H1 (cell line): ENCODE results near the gene DARS1. TPM values are rescaled to one million over a fixed set of nuclear protein-coding genes. Genes with fewer than 3 reads are reported as not detected.
A peak's percentile ranks its signal among the peaks of the same experiment; 100 is the strongest.
"Not testable (repeated sequence)": the region's sequence is repeated elsewhere in the genome, so short reads cannot be mapped to it uniquely, and the experiment has no call there.

Source experiments
- CTCF ChIA-PET: fragments of 300-600 bp; sonication (Branson Sonifier 250); formaldehyde crosslinking; loops from one replicate; lab custom pipeline; 2021; ENCODE audit not compliant: partially characterized antibody; lab: Charles Lee
- POLR2A ChIA-PET: fragments of 300-600 bp; sonication (Branson Sonifier 250); formaldehyde crosslinking; loops from one replicate; lab custom pipeline; 2021; ENCODE audit warnings: inconsistent platforms; ENCODE audit not compliant: partially characterized antibody; lab: Charles Lee
- DNase-seq, 2 experiments: peaks; one replicate each; pipeline versions ENCODE4 v3.0.0 to v3.0.0-alpha.2; 2010 to 2022; ENCODE audit warnings: low spot score in 2 of 2, low read depth in 1 of 2, mixed read lengths in 1 of 2
- FAIRE-seq: peaks from 2 replicates; lab custom pipeline; 2011; peaks lifted over from hg19 to GRCh38; lab: Jason Lieb, UNC
- H2AFZ ChIP-seq: 2 replicates; pipeline ENCODE4 v1.8.1; 2012; ENCODE audit warnings: low read length, inconsistent platforms
- H2AK5ac ChIP-seq: 2 replicates; pipeline ENCODE4 v1.6.1; 2013; ENCODE audit warnings: low read depth, low read length
- H2BK120ac ChIP-seq: replicated peaks from 2 replicates; pipeline ENCODE3; 2013; ENCODE audit warnings: low read depth, low read length, inconsistent platforms
- H2BK12ac ChIP-seq: 2 replicates; pipeline ENCODE4 v1.6.1; 2013; ENCODE audit warnings: low read depth, low read length
- H2BK15ac ChIP-seq: 2 replicates; pipeline ENCODE4 v1.6.1; 2013; ENCODE audit warnings: low read length
- H2BK20ac ChIP-seq: 2 replicates; pipeline ENCODE4 v1.6.1; 2013; ENCODE audit warnings: low read length
- H2BK5ac ChIP-seq: 2 replicates; pipeline ENCODE4 v1.6.1; 2013; ENCODE audit warnings: low read depth, low read length
- H3K14ac ChIP-seq: 2 replicates; pipeline ENCODE4 v1.6.1; 2013; ENCODE audit warnings: inconsistent platforms; ENCODE audit not compliant: insufficient read length
- H3K18ac ChIP-seq: 2 replicates; pipeline ENCODE4 v1.6.1; 2013; ENCODE audit warnings: low read length; ENCODE audit errors: extremely low read depth
- H3K23ac ChIP-seq: 2 replicates; pipeline ENCODE4 v1.6.1; 2013; ENCODE audit warnings: inconsistent platforms; ENCODE audit not compliant: insufficient read length
- H3K23me2 ChIP-seq: 2 replicates; pipeline ENCODE4 v1.6.1; 2013; ENCODE audit warnings: low read depth, low read length
- H3K27ac ChIP-seq: 2 replicates; pipeline ENCODE4 v1.6.1; 2011; ENCODE audit warnings: low read depth, low read length, inconsistent platforms
- H3K27me3 ChIP-seq, 4 experiments: replicated peaks in 1 of 4; 1 replicate in 1 of 4; 2 replicates in 3 of 4; pipeline versions ENCODE4 v1.6.1 to v1.8.1; 2011 to 2013; ENCODE audit warnings: low read length in 3 of 4, mild to moderate bottlenecking in 3 of 4, inconsistent platforms in 2 of 4, mixed read lengths in 2 of 4, moderate library complexity in 1 of 4; ENCODE audit not compliant: control insufficient read depth in 3 of 4, insufficient read depth in 3 of 4; ENCODE audit errors: extremely low read depth in 1 of 4
- H3K36me3 ChIP-seq, 4 experiments: 2 replicates each; pipeline versions ENCODE4 v1.6.1 to v1.8.1; 2011 to 2013; ENCODE audit warnings: mild to moderate bottlenecking in 4 of 4, low read length in 3 of 4, moderate library complexity in 2 of 4, control low read depth in 1 of 4, inconsistent platforms in 1 of 4; ENCODE audit not compliant: insufficient read depth in 4 of 4, control insufficient read depth in 2 of 4
- H3K4ac ChIP-seq: replicated peaks from 2 replicates; pipeline ENCODE3; 2013; ENCODE audit warnings: low read length, low read depth, mixed read lengths, inconsistent platforms; ENCODE audit not compliant: insufficient read length
- H3K4me1 ChIP-seq, 4 experiments: replicated peaks in 1 of 4; 1 replicate in 1 of 4; 2 replicates in 3 of 4; pipeline versions ENCODE4 v1.6.1 to v1.8.1; 2011 to 2013; ENCODE audit warnings: low read length in 3 of 4, inconsistent platforms in 2 of 4, mixed read lengths in 1 of 4; ENCODE audit not compliant: insufficient read depth in 4 of 4, control insufficient read depth in 3 of 4
- H3K4me2 ChIP-seq, 2 experiments: 2 replicates each; pipeline versions ENCODE4 v1.6.1 to v1.8.1; 2011 to 2013; ENCODE audit warnings: low read depth in 2 of 2, low read length in 2 of 2, control low read depth in 1 of 2, inconsistent platforms in 1 of 2, mild to moderate bottlenecking in 1 of 2; ENCODE audit not compliant: insufficient read depth in 1 of 2
- H3K4me3 ChIP-seq, 4 experiments: fragments of 200-600, 300-600 bp in 1 of 4; sonication (generic), shearing (Covaris generic), sonication (Bioruptor Twin) in 1 of 4; 2 replicates each; pipeline versions ENCODE4 v1.5.1 to v1.8.1; 2011 to 2016; ENCODE audit warnings: low read length in 4 of 4, low read depth in 3 of 4, control low read depth in 2 of 4, inconsistent platforms in 2 of 4, mild to moderate bottlenecking in 2 of 4, mixed read lengths in 1 of 4, moderate library complexity in 1 of 4; ENCODE audit not compliant: insufficient read depth in 2 of 4; ENCODE audit errors: extremely low read depth in 1 of 4
- H3K56ac ChIP-seq: replicated peaks from 2 replicates; pipeline ENCODE3; 2013; ENCODE audit warnings: low read depth, mild to moderate bottlenecking, mixed read lengths, low read length, inconsistent platforms; ENCODE audit not compliant: insufficient read length
- H3K79me1 ChIP-seq: 2 replicates; pipeline ENCODE4 v1.6.1; 2013; ENCODE audit warnings: low read depth, low read length, control low read depth
- H3K79me2 ChIP-seq, 2 experiments: 2 replicates each; pipeline versions ENCODE4 v1.6.1 to v1.8.1; 2012 to 2013; ENCODE audit warnings: low read length in 2 of 2, mild to moderate bottlenecking in 2 of 2, inconsistent platforms in 1 of 2; ENCODE audit not compliant: insufficient read depth in 2 of 2, control insufficient read depth in 1 of 2
- H3K9ac ChIP-seq, 4 experiments: replicated peaks in 1 of 4; 1 replicate in 1 of 4; 2 replicates in 3 of 4; pipeline versions ENCODE4 v1.6.1 to v1.8.1; 2011 to 2013; ENCODE audit warnings: low read depth in 3 of 4, low read length in 3 of 4, control low read depth in 2 of 4, mild to moderate bottlenecking in 2 of 4, moderate library complexity in 2 of 4, inconsistent platforms in 1 of 4; ENCODE audit errors: extremely low read depth in 1 of 4
- H3K9me3 ChIP-seq, 2 experiments: 2 replicates each; pipeline versions ENCODE4 v1.6.1 to v1.8.1; 2012 to 2013; ENCODE audit warnings: mild to moderate bottlenecking in 2 of 2, moderate library complexity in 2 of 2, control low read depth in 1 of 2, inconsistent platforms in 1 of 2, low read depth in 1 of 2, low read length in 1 of 2, mixed read lengths in 1 of 2; ENCODE audit not compliant: insufficient read depth in 2 of 2
- H4K20me1 ChIP-seq, 2 experiments: replicated peaks in 1 of 2; 2 replicates each; pipeline versions ENCODE3 to v1.8.1; 2011 to 2013; ENCODE audit warnings: inconsistent platforms in 2 of 2, low read length in 2 of 2, mild to moderate bottlenecking in 1 of 2; ENCODE audit not compliant: insufficient read depth in 2 of 2, control insufficient read depth in 1 of 2
- H4K5ac ChIP-seq: 2 replicates; pipeline ENCODE4 v1.6.1; 2013; ENCODE audit warnings: low read length, low read depth, mixed read lengths, inconsistent platforms; ENCODE audit not compliant: insufficient read length
- H4K8ac ChIP-seq: 2 replicates; pipeline ENCODE4 v1.8.0; 2013; ENCODE audit warnings: mild to moderate bottlenecking, moderate library complexity, low read length, inconsistent platforms; ENCODE audit not compliant: insufficient read depth; ENCODE audit errors: extremely low read depth
- H4K91ac ChIP-seq: replicated peaks from 2 replicates; pipeline ENCODE3; 2013; ENCODE audit warnings: low read length, mixed read lengths, inconsistent platforms; ENCODE audit not compliant: insufficient read length
- WGBS, 2 experiments: shearing (Covaris generic) in 1 of 2; methylation state at CpG; one replicate each; pipeline versions ENCODE4 v1.1.6 to v1.1.7; 2013 to 2015; ENCODE audit warnings: low lambda C conversion rate in 2 of 2, mixed read lengths in 2 of 2, inconsistent platforms in 1 of 2, low coverage in 1 of 2, missing lambda C conversion rate in 1 of 2; ENCODE audit not compliant: insufficient replicate concordance in 2 of 2, insufficient coverage in 1 of 2, insufficient read length in 1 of 2; ENCODE audit errors: extremely low coverage in 1 of 2, missing lambda C conversion rate in 1 of 2; 5-methylcytosine and 5-hydroxymethylcytosine counted together
- polyA plus RNA-seq, 7 experiments: library from polyadenylated mRNA; depleted of rRNA in 3 of 7; stranded (reverse) in 5 of 7; unstranded in 2 of 7; fragments of >200 nt in 5 of 7; fragments of 200-250 nt in 2 of 7; gene quantifications; 1 replicate in 5 of 7; 2 replicates in 1 of 7; 4 replicates in 1 of 7; pipeline versions ENCODE4 v1.2.1 to v1.2.3, GENCODE V29; 2011 to 2013; ENCODE audit warnings: missing spikeins in 2 of 7, mixed read lengths in 2 of 7
- total RNA-seq: library from RNA; stranded (reverse); fragmentation: NEBNext Ultra II Directional; extraction: Animal tissue kit (Norgen Biotek cat#: 25700); gene quantifications from 2 replicates; pipeline ENCODE4 v1.2.1, GENCODE V29; 2021

Gene DARS1
- total and polyA plus RNA-seq, 2 of the 8 experiments (the other 6 are each of a cell fraction or from before 2014, with no cell fraction given): 61.7 to 85.9 TPM

GRCh38 chr2:135876770-135877169 is 108.7 kb downstream of the DARS1 start:
- FAIRE-seq, H2BK120ac ChIP-seq, H3K9me3 ChIP-seq, H2BK20ac ChIP-seq, H3K4ac ChIP-seq, H3K27ac ChIP-seq, H3K79me1 ChIP-seq, H4K91ac ChIP-seq, H2BK15ac ChIP-seq, H2BK5ac ChIP-seq, H2AK5ac ChIP-seq, H3K23ac ChIP-seq, H3K18ac ChIP-seq, H3K56ac ChIP-seq, H3K14ac ChIP-seq, H3K23me2 ChIP-seq, H3K27me3 ChIP-seq, H4K5ac ChIP-seq, H2BK12ac ChIP-seq, DNase-seq: not testable (repeated sequence)
- Histone ChIP-seq H3K79me2 (peaks cover 0 to 38% of the 10 kb centered on the region in 2 experiments), H4K20me1 (peaks cover 6 to 15% of the 10 kb centered on the region in 2 experiments), H3K9ac (peak overlapping the region in 1 of 4 experiments; percentile 6; a peak in 1 of 7 replicates), H3K4me1 (peaks cover 2 to 12% (median 5%) of the 10 kb centered on the region in 4 experiments; a peak in 6 of 7 replicates), H4K8ac (peak overlapping the region; percentile 72; the same call in 1 of the 2 replicates), H3K36me3 (peaks cover 2 to 15% (median 8%) of the 10 kb centered on the region in 4 experiments), H3K4me2 (peak overlapping the region in 1 of 2 experiments; percentile 86; a peak in 3 of 4 replicates), H3K4me3 (peak overlapping the region in 2 of 4 experiments; percentile 87 to 97; a peak in 3 of 8 replicates), H2AFZ (peak overlapping the region; percentile 55; the same call in 1 of the 2 replicates)
- CTCF ChIA-PET: interaction anchor here (1.1 kb wide), 1 partner anchor 11 kb away, joined by 3 read pairs; no protein-coding TSS in a partner anchor
- 86% methylated on average over 15 of the region's 15 CpGs; no CpG with 5 or more reads in 1 of the 2 experiments for WGBS, 2 experiments
- POLR2A ChIA-PET: interaction anchor here (0.7 to 2.2 kb wide), 8 partner anchors 8 to 57 kb away, joined by 3 to 24 read pairs (median 4); no protein-coding TSS in a partner anchor
